Spleen (tissue), 11 donors: Measurements from ENCODE around the gene ZC3H8. TPM values are rescaled to one million over a fixed set of nuclear protein-coding genes. Genes with fewer than 3 reads are reported as not detected.

Experiments used
- DNase-seq: peaks from one replicate; pipeline ENCODE4 v3.0.0-alpha.2; 2020
- H3K27ac ChIP-seq, 8 donors: fragments of 200-600 bp; sonication (generic) in 7 of 8; 1 replicate in 4 of 8; 2 replicates in 4 of 8; pipeline versions ENCODE4 v1.5.0 to v1.8.0; 2016 to 2021; ENCODE audit warnings: inconsistent platforms in 4 of 8, mild to moderate bottlenecking in 4 of 8, moderate library complexity in 1 of 8
- H3K27me3 ChIP-seq, 7 donors: fragments of 200-600 bp; sonication (generic) in 6 of 7; replicated peaks in 1 of 7; 1 replicate in 4 of 7; 2 replicates in 3 of 7; pipeline versions ENCODE4 v1.5.0 to v1.8.0; 2016 to 2021; ENCODE audit warnings: inconsistent platforms in 3 of 7, mild to moderate bottlenecking in 1 of 7
- H3K36me3 ChIP-seq, 6 donors: fragments of 200-600 bp; sonication (generic) in 5 of 6; 1 replicate in 4 of 6; 2 replicates in 2 of 6; pipeline versions ENCODE4 v1.5.0 to v1.8.0; 2016 to 2021; ENCODE audit warnings: inconsistent platforms in 2 of 6
- H3K4me1 ChIP-seq, 6 donors: fragments of 200-600 bp; sonication (generic) in 5 of 6; 1 replicate in 3 of 6; 2 replicates in 3 of 6; pipeline versions ENCODE4 v1.5.0 to v1.8.0; 2016 to 2021; ENCODE audit warnings: inconsistent platforms in 3 of 6
- H3K4me3 ChIP-seq, 8 donors: fragments of 200-600 bp; sonication (generic) in 7 of 8; 1 replicate in 4 of 8; 2 replicates in 4 of 8; pipeline versions ENCODE4 v1.5.0 to v1.8.0; 2016 to 2021; ENCODE audit warnings: inconsistent platforms in 4 of 8, mild to moderate bottlenecking in 4 of 8, moderate library complexity in 2 of 8
- H3K9me3 ChIP-seq, 8 donors: fragments of 200-600 bp; sonication (generic) in 7 of 8; 1 replicate in 4 of 8; 2 replicates in 4 of 8; pipeline versions ENCODE4 v1.5.0 to v1.8.0; 2016 to 2021; ENCODE audit warnings: inconsistent platforms in 4 of 8
- CTCF ChIP-seq, 11 experiments: fragments of 200-600 bp in 7 of 11; fragments of 450-650 bp in 4 of 11; sonication (generic) in 4 of 11; IDR thresholded peaks in 8 of 11; conservative IDR thresholded peaks in 3 of 11; 1 replicate in 7 of 11; 2 replicates in 4 of 11; pipeline versions ENCODE4 v1.4.0 to v1.8.0; 2016 to 2021; ENCODE audit warnings: antibody characterized with exemption in 11 of 11, inconsistent platforms in 4 of 11, mild to moderate bottlenecking in 1 of 11
- POLR2A ChIP-seq, 3 donors: fragments of 450-650 bp; IDR thresholded peaks; one replicate each; pipeline ENCODE4 v1.5.1; 2017; ENCODE audit warnings: antibody characterized with exemption in 3 of 3, mild to moderate bottlenecking in 1 of 3
- POLR2AphosphoS5 ChIP-seq, 3 donors: sonication (generic); formaldehyde crosslinking; IDR thresholded peaks; one replicate each; pipeline ENCODE4 v1.5.1; 2017; ENCODE audit warnings: antibody characterized with exemption in 3 of 3
- WGBS, 5 donors: extraction: QIAGEN DNeasy Blood & Tissue Kit in 3 of 5; methylation state at CpG; one replicate each; pipeline versions ENCODE4 v1.1.5 to v1.1.7; 2013 to 2018; 5-methylcytosine and 5-hydroxymethylcytosine counted together
- intact Hi-C: fragments of 100-400 bp; cut with DNase I; formaldehyde crosslinking; loops from one replicate; pipeline ENCODE4 v1.15.0; 2023; ENCODE audit warnings: low total_unique reads
- polyA plus RNA-seq, 3 donors: library from polyadenylated mRNA; stranded (reverse); fragments of 200-250 nt; gene quantifications; one replicate each; pipeline ENCODE4 v1.2.1, GENCODE V29; 2013
- total RNA-seq, 7 donors: library from RNA; depleted of rRNA in 3 of 7; stranded (reverse); fragments of >200 nt in 3 of 7; fragmentation: NEBNext Ultra II Directional in 4 of 7; extraction: Animal tissue kit (Norgen Biotek cat#: 25700) in 4 of 7; gene quantifications; one replicate each; pipeline versions ENCODE4 v1.1.0 to v1.2.1, GENCODE V29; 2016 to 2021
- donor health status: healthy with polysubstance abuse.
- donor health status: DM: no; HTN: no; CAD: no; lungs with moderate emphysema.
- donor health status: DM: no; HTN: no; CAD: no.
- donor health status: Bipolar disorder and iron deficiency.
- donor health status: healthy.
- donor health status: DM: no; HTN: no; CAD: no.
- donor health status: DM: yes; HTN: yes; CAD: no.

Gene ZC3H8
- total and polyA plus RNA-seq, 10 donors = 5.7 to 70.5 (median 13.2) TPM

DNA sequence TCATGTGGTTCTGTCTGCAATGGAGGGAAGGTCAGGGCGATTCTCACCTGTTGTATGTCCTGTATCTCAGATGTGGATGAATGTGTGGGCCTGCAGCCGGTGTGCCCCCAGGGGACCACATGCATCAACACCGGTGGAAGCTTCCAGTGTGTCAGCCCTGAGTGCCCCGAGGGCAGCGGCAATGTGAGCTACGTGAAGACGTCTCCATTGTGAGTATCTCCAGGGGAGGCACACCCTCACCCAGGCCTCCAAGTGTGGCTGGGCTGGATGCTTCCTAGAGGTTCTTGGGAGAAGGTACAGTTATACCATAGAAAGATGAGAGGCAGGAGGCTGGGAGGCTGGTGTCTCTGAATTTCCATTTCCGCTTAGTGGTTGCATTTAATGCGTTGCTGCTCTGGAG, 69.7 kb downstream of the ZC3H8 start:
- TF ChIP-seq POLR2A (IDR thresholded peaks at IDR 0.05) (no peak), CTCF (IDR thresholded peaks at IDR 0.05 in 8 of 11, conservative IDR thresholded peaks at IDR 0.05 in 3 of 11) (no peak), POLR2AphosphoS5 (IDR thresholded peaks at IDR 0.05) (no peak)
- no peaks in the 10 kb centered on the region for H3K36me3 ChIP-seq
- DNase-seq = no peak
- WGBS, 5 donors = 77 to 92% (median 85%) methylated on average over 7 to 9 of the region's 9 CpGs
- intact Hi-C loops = no loop called here
- peaks cover 0 to 23% (median 14%) of the 10 kb centered on the region in 6 donors for H3K4me1 ChIP-seq
- peaks cover 0 to 20% (median 7%) of the 10 kb centered on the region in 7 donors for H3K27me3 ChIP-seq
- no peak overlapping the region for H3K27ac ChIP-seq
- peaks cover 0 to 6% (median 0%) of the 10 kb centered on the region in 8 donors for H3K9me3 ChIP-seq
- H3K4me3 ChIP-seq = no peak overlapping the region

GRCh38 chr2:112184121-112184520, 70.7 kb downstream of the ZC3H8 start:
- no peak for TF ChIP-seq CTCF (IDR thresholded peaks at IDR 0.05 in 8 of 11, conservative IDR thresholded peaks at IDR 0.05 in 3 of 11)
- no peak for TF ChIP-seq POLR2A (IDR thresholded peaks at IDR 0.05)
- TF ChIP-seq POLR2AphosphoS5 (IDR thresholded peaks at IDR 0.05) = no peak
- no peaks in the 10 kb centered on the region for H3K36me3 ChIP-seq
- H3K27me3 ChIP-seq = peaks cover 0 to 22% (median 7%) of the 10 kb centered on the region in 7 donors
- DNase-seq = no peak
- 93 to 97% (median 94%) methylated on average over 8 of the region's 8 CpGs for WGBS, 5 donors
- H3K4me1 ChIP-seq = peaks cover 0 to 23% (median 14%) of the 10 kb centered on the region in 6 donors
- intact Hi-C loops = no loop called here
- peak overlapping the region in 2 of 8 donors; percentile 39 to 62 for H3K27ac ChIP-seq
- peaks cover 0 to 6% (median 0%) of the 10 kb centered on the region in 8 donors for H3K9me3 ChIP-seq
- no peak overlapping the region for H3K4me3 ChIP-seq

DNA sequence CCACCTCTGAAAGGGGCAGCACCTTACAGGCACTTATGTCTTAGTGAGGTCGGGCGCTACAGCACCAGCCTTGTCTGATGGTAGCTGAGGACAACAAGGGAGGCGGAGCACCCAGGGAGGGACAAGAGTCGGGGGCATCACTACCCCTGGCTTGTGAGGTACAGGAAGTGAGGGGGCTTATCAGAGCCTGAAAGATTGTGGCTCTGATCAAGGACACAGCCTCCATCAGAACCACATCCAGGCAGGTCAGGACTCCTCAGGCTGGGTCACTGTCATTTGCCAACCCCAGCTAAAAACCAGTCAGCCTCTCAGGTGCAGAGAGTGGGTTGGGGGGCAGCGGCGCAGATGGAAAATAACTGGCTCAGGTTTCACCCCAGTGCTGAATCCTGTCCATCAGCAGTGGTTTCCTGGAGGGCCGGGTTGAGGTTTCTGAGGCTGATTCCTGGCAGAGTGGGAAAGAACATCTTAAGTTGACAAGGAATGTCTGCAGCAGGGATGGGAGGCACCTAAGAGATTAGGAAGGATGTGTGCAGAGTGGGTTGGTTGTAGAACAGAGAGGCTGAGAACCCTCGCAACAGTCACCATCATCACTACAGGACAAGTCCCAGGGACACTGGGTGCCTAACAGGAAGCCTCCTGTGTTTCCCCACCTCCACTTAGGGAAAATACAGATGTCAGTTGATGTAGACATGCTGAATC, 71.4 kb downstream of the ZC3H8 start:
- TF ChIP-seq POLR2A (IDR thresholded peaks at IDR 0.05) = no peak
- TF ChIP-seq CTCF (IDR thresholded peaks at IDR 0.05 in 8 of 11, conservative IDR thresholded peaks at IDR 0.05 in 3 of 11) = no peak
- no peak for TF ChIP-seq POLR2AphosphoS5 (IDR thresholded peaks at IDR 0.05)
- Histone ChIP-seq H3K9me3 (peaks cover 0 to 6% (median 0%) of the 10 kb centered on the region in 8 donors), H3K36me3 (no peaks in the 10 kb centered on the region), H3K4me3 (peak overlapping the region in 1 of 8 donors; percentile 51), H3K4me1 (peaks cover 0 to 23% (median 13%) of the 10 kb centered on the region in 6 donors), H3K27ac (peak overlapping the region in 2 of 8 donors; percentile 39 to 62), H3K27me3 (peaks cover 0 to 22% (median 7%) of the 10 kb centered on the region in 7 donors)
- intact Hi-C loops = no loop called here
- no peak for DNase-seq
- WGBS, 5 donors = 67 to 86% (median 77%) methylated on average over 7 to 8 of the region's 8 CpGs

GRCh38 chr2:112182581-112183034, 72.2 kb downstream of the ZC3H8 start:
- Histone ChIP-seq H3K4me1 (peaks cover 0 to 14% (median 7%) of the 10 kb centered on the region in 6 donors), H3K36me3 (no peaks in the 10 kb centered on the region), H3K27me3 (peaks cover 0 to 26% (median 7%) of the 10 kb centered on the region in 7 donors), H3K4me3 (peak overlapping the region in 1 of 8 donors; percentile 51), H3K27ac (peak overlapping the region in 4 of 8 donors; percentile 45 to 62 (median 54)), H3K9me3 (peaks cover 0 to 6% (median 0%) of the 10 kb centered on the region in 8 donors)
- TF ChIP-seq POLR2AphosphoS5 (IDR thresholded peaks at IDR 0.05) (peak in 2 of 3 donors; percentile 27 to 44), CTCF (IDR thresholded peaks at IDR 0.05 in 8 of 11, conservative IDR thresholded peaks at IDR 0.05 in 3 of 11) (no peak), POLR2A (IDR thresholded peaks at IDR 0.05) (no peak)
- 61 to 88% (median 82%) methylated on average over 10 to 17 of the region's 17 CpGs for WGBS, 5 donors
- intact Hi-C loops = no loop called here
- no peak for DNase-seq
